HEK293 (cell line): ENCODE measurements around the gene OR8B12.

Source experiments
- CTCF ChIA-PET: fragments of 350-600 bp; formaldehyde crosslinking; extraction: SDS; loops from one replicate; lab custom pipeline; 2021; ENCODE audit warnings: antibody characterized with exemption; lab: Yijun Ruan, JAX
- POLR2A ChIA-PET: fragments of 300-600 bp; formaldehyde crosslinking; extraction: SDS; loops from one replicate; lab custom pipeline; 2020; ENCODE audit warnings: antibody characterized with exemption, inconsistent platforms; lab: Yijun Ruan, JAX
- H3K27ac ChIP-seq: fragments of 200-500 bp; sonication (Bioruptor generic); 2 replicates; pipeline ENCODE4 v1.5.1; 2014; ENCODE audit warnings: low read depth, low read length, control low read depth, inconsistent platforms; ENCODE audit errors: extremely low read depth
- H3K36me3 ChIP-seq, 2 experiments: fragments of 200-500 bp in 1 of 2; sonication (Bioruptor generic) in 1 of 2; 1 replicate in 1 of 2; 2 replicates in 1 of 2; pipeline ENCODE4 v1.5.1; 2014 to 2017; ENCODE audit warnings: inconsistent platforms in 2 of 2, low read length in 2 of 2; ENCODE audit not compliant: control insufficient read depth in 2 of 2, insufficient read depth in 1 of 2
- H3K4me1 ChIP-seq: fragments of 200-500 bp; sonication (Bioruptor generic); 2 replicates; pipeline ENCODE4 v1.5.1; 2014; ENCODE audit warnings: mild to moderate bottlenecking, low read length, inconsistent platforms; ENCODE audit not compliant: control insufficient read depth, insufficient read depth
- H3K4me3 ChIP-seq: 2 replicates; pipeline ENCODE4 v1.5.1; 2011; ENCODE audit warnings: low read depth, mild to moderate bottlenecking, control low read depth, low read length, moderate library complexity
- H3K9me3 ChIP-seq: fragments of 200-500 bp; sonication (Bioruptor generic); 2 replicates; pipeline ENCODE4 v1.5.1; 2014; ENCODE audit warnings: low read depth, low read length, inconsistent platforms; ENCODE audit not compliant: control insufficient read depth, insufficient read depth
- IKZF3 ChIP-seq: fragments of 450-650 bp; IDR thresholded peaks from 2 replicates; pipeline ENCODE4 v1.5.0; 2018; ENCODE audit warnings: missing biosample characterization, mild to moderate bottlenecking, missing genetic modification characterization, moderate library complexity
- MEIS1 ChIP-seq: sonication (generic); formaldehyde crosslinking; IDR thresholded peaks from 2 replicates; pipeline ENCODE4 v1.8.1; 2022; ENCODE audit warnings: missing genetic modification reagents, mild to moderate bottlenecking, borderline replicate concordance
- MZF1 ChIP-seq: fragments of 450-650 bp; formaldehyde crosslinking; IDR thresholded peaks from 2 replicates; pipeline ENCODE4 v1.5.1; 2017; ENCODE audit warnings: missing biosample characterization, missing genetic modification characterization, borderline replicate concordance
- ZEB2 ChIP-seq: fragments of 450-650 bp; formaldehyde crosslinking; IDR thresholded peaks from 2 replicates; pipeline ENCODE4 v1.5.1; 2016; ENCODE audit warnings: missing biosample characterization, missing genetic modification characterization
- ZNF132 ChIP-seq: fragments of 450-650 bp; formaldehyde crosslinking; IDR thresholded peaks from 2 replicates; pipeline ENCODE4 v1.5.1; 2017; ENCODE audit warnings: missing biosample characterization, missing genetic modification characterization, borderline replicate concordance
- ZNF138 ChIP-seq: fragments of 450-650 bp; formaldehyde crosslinking; IDR thresholded peaks from 2 replicates; pipeline ENCODE4 v1.5.1; 2016; ENCODE audit warnings: missing biosample characterization, missing genetic modification characterization, borderline replicate concordance
- ZNF2 ChIP-seq: fragments of 450-650 bp; formaldehyde crosslinking; IDR thresholded peaks from 2 replicates; pipeline ENCODE4 v1.5.1; 2016; ENCODE audit warnings: missing biosample characterization, missing genetic modification characterization
- ZNF223 ChIP-seq: fragments of 450-650 bp; formaldehyde crosslinking; IDR thresholded peaks from 2 replicates; pipeline ENCODE4 v1.5.1; 2016; ENCODE audit warnings: missing biosample characterization, missing genetic modification characterization
- ZNF580 ChIP-seq: fragments of 450-650 bp; formaldehyde crosslinking; IDR thresholded peaks from 2 replicates; pipeline ENCODE4 v1.5.1; 2016; ENCODE audit warnings: missing biosample characterization, missing genetic modification characterization
- ZNF768 ChIP-seq: fragments of 450-650 bp; formaldehyde crosslinking; IDR thresholded peaks from 2 replicates; pipeline ENCODE4 v1.5.1; 2018; ENCODE audit warnings: missing biosample characterization, mild to moderate bottlenecking, missing genetic modification characterization
- ZNF785 ChIP-seq: fragments of 450-650 bp; formaldehyde crosslinking; IDR thresholded peaks from 2 replicates; pipeline ENCODE4 v1.5.1; 2016; ENCODE audit warnings: missing biosample characterization, missing genetic modification characterization
- ZNF843 ChIP-seq: fragments of 450-650 bp; formaldehyde crosslinking; IDR thresholded peaks from 2 replicates; pipeline ENCODE4 v1.5.1; 2016; ENCODE audit warnings: missing biosample characterization, missing genetic modification characterization
- ZSCAN16 ChIP-seq: fragments of 450-650 bp; formaldehyde crosslinking; IDR thresholded peaks from 2 replicates; pipeline ENCODE4 v1.5.1; 2016; ENCODE audit warnings: missing biosample characterization, missing genetic modification characterization
- ZSCAN23 ChIP-seq: fragments of 450-650 bp; formaldehyde crosslinking; IDR thresholded peaks from 2 replicates; pipeline ENCODE4 v1.5.1; 2016; ENCODE audit warnings: missing biosample characterization, missing genetic modification characterization
- TF ChIP-seq, protein P1 (sequence below): fragments of 450-650 bp; formaldehyde crosslinking; IDR thresholded peaks from 2 replicates; pipeline ENCODE4 v1.5.1; 2016; ENCODE audit warnings: missing biosample characterization, missing genetic modification characterization, borderline replicate concordance
- TF ChIP-seq, protein P2 (sequence below): fragments of 450-650 bp; formaldehyde crosslinking; IDR thresholded peaks from 2 replicates; pipeline ENCODE4 v1.5.1; 2016; ENCODE audit warnings: missing biosample characterization, missing genetic modification characterization
- TF ChIP-seq, protein P3 (sequence below): fragments of 450-650 bp; formaldehyde crosslinking; IDR thresholded peaks from 2 replicates; pipeline ENCODE4 v1.5.1; 2016; ENCODE audit warnings: missing biosample characterization, missing genetic modification characterization, borderline replicate concordance

OR8B12 gene

DNA sequence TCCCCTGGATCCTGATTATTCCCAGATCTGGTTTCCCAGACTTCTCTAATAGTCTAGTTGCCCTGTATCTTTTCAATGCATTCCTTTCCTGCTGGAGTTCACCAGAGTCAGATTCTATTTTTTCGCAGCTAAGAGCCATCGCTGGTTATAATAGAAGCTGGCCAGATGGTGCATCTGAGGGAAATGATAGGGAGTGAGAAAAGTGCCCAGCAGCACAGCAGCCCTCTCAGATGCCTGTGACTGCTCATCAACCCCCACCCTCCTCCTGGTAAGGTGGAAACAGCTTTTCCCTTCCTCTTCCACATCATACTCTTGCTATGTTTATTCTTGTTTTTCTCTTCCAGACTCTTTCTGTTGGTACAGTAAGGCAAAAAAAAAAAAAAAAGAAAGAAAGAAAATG lies 39.1 kb upstream of the OR8B12 start:
- POLR2A ChIA-PET = no interaction called here
- Histone ChIP-seq H3K36me3 (no peaks in the 10 kb centered on the region), H3K4me1 (no peaks in the 10 kb centered on the region), H3K27ac (no peak overlapping the region), H3K4me3 (no peak overlapping the region), H3K9me3 (no peaks in the 10 kb centered on the region)
- CTCF ChIA-PET = interaction anchor here (0.5 to 1.3 kb wide), 3 partner anchors 22 to 180 kb away, joined by 3 to 7 read pairs (median 3); no protein-coding TSS in a partner anchor
- no peak for TF ChIP-seq ZNF138 (tag by site-specific recombination)

DNA sequence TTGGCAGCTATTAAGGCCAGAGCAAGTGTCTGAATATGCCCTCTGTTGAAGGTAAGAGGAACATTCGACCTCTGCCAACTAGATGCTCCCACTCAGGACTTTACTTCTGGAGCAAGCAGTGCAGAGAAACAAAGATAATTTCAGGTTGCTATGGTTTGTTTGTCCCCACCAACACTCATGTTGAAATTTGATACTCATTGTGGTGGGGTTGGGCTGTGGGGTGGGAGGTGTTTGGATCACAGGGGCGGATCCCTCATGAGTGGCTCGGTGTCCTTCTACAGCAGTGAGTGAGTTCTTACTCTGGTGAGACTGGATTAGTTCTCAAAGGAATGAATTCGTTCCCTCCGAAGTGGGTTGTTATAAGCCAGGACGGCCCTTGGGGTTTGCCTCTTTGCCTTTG lies 38.4 kb upstream of the OR8B12 start:
- POLR2A ChIA-PET = no interaction called here
- H3K4me1 ChIP-seq = no peaks in the 10 kb centered on the region
- H3K27ac ChIP-seq = no peak overlapping the region
- TF ChIP-seq ZSCAN16 = 0 out of 2 replicates have a peak, but pooled peaks have one; percentile 23
- TF ChIP-seq ZNF132 (tag by site-specific recombination) = no peak
- H3K9me3 ChIP-seq = no peaks in the 10 kb centered on the region
- H3K4me3 ChIP-seq = no peak overlapping the region
- CTCF ChIA-PET = interaction anchor here (0.5 to 1.3 kb wide), 3 partner anchors 21 to 179 kb away, joined by 3 to 5 read pairs (median 3); no protein-coding TSS in a partner anchor
- H3K36me3 ChIP-seq = no peaks in the 10 kb centered on the region

- no peak for TF ChIP-seq ZSCAN23 (tag by site-specific recombination)
- TF ChIP-seq MZF1 (tag by site-specific recombination) = no peak
- TF ChIP-seq, protein P1, sequence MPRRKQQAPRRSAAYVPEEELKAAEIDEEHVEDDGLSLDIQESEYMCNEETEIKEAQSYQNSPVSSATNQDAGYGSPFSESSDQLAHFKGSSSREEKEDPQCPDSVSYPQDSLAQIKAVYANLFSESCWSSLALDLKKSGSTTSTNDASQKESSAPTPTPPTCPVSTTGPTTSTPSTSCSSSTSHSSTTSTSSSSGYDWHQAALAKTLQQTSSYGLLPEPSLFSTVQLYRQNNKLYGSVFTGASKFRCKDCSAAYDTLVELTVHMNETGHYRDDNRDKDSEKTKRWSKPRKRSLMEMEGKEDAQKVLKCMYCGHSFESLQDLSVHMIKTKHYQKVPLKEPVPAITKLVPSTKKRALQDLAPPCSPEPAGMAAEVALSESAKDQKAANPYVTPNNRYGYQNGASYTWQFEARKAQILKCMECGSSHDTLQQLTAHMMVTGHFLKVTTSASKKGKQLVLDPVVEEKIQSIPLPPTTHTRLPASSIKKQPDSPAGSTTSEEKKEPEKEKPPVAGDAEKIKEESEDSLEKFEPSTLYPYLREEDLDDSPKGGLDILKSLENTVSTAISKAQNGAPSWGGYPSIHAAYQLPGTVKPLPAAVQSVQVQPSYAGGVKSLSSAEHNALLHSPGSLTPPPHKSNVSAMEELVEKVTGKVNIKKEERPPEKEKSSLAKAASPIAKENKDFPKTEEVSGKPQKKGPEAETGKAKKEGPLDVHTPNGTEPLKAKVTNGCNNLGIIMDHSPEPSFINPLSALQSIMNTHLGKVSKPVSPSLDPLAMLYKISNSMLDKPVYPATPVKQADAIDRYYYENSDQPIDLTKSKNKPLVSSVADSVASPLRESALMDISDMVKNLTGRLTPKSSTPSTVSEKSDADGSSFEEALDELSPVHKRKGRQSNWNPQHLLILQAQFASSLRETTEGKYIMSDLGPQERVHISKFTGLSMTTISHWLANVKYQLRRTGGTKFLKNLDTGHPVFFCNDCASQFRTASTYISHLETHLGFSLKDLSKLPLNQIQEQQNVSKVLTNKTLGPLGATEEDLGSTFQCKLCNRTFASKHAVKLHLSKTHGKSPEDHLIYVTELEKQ (tag by site-specific recombination) = no peak
- no peak for TF ChIP-seq IKZF3 (tag by site-specific recombination)
- TF ChIP-seq, protein P2, sequence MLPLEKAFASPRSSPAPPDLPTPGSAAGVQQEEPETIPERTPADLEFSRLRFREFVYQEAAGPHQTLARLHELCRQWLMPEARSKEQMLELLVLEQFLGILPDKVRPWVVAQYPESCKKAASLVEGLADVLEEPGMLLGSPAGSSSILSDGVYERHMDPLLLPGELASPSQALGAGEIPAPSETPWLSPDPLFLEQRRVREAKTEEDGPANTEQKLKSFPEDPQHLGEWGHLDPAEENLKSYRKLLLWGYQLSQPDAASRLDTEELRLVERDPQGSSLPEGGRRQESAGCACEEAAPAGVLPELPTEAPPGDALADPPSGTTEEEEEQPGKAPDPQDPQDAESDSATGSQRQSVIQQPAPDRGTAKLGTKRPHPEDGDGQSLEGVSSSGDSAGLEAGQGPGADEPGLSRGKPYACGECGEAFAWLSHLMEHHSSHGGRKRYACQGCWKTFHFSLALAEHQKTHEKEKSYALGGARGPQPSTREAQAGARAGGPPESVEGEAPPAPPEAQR (tag by site-specific recombination) = no peak
- no peak for TF ChIP-seq ZNF223
- no peak for TF ChIP-seq ZNF2 (tag by site-specific recombination)
- no peak for TF ChIP-seq MEIS1
- no peak for TF ChIP-seq ZNF768
- TF ChIP-seq ZSCAN16 = no peak
- no peak for TF ChIP-seq ZNF785 (tag by site-specific recombination)
- no peak for TF ChIP-seq ZNF580 (tag by site-specific recombination)
- no peak for TF ChIP-seq ZEB2 (tag by site-specific recombination)
- TF ChIP-seq, protein P3, sequence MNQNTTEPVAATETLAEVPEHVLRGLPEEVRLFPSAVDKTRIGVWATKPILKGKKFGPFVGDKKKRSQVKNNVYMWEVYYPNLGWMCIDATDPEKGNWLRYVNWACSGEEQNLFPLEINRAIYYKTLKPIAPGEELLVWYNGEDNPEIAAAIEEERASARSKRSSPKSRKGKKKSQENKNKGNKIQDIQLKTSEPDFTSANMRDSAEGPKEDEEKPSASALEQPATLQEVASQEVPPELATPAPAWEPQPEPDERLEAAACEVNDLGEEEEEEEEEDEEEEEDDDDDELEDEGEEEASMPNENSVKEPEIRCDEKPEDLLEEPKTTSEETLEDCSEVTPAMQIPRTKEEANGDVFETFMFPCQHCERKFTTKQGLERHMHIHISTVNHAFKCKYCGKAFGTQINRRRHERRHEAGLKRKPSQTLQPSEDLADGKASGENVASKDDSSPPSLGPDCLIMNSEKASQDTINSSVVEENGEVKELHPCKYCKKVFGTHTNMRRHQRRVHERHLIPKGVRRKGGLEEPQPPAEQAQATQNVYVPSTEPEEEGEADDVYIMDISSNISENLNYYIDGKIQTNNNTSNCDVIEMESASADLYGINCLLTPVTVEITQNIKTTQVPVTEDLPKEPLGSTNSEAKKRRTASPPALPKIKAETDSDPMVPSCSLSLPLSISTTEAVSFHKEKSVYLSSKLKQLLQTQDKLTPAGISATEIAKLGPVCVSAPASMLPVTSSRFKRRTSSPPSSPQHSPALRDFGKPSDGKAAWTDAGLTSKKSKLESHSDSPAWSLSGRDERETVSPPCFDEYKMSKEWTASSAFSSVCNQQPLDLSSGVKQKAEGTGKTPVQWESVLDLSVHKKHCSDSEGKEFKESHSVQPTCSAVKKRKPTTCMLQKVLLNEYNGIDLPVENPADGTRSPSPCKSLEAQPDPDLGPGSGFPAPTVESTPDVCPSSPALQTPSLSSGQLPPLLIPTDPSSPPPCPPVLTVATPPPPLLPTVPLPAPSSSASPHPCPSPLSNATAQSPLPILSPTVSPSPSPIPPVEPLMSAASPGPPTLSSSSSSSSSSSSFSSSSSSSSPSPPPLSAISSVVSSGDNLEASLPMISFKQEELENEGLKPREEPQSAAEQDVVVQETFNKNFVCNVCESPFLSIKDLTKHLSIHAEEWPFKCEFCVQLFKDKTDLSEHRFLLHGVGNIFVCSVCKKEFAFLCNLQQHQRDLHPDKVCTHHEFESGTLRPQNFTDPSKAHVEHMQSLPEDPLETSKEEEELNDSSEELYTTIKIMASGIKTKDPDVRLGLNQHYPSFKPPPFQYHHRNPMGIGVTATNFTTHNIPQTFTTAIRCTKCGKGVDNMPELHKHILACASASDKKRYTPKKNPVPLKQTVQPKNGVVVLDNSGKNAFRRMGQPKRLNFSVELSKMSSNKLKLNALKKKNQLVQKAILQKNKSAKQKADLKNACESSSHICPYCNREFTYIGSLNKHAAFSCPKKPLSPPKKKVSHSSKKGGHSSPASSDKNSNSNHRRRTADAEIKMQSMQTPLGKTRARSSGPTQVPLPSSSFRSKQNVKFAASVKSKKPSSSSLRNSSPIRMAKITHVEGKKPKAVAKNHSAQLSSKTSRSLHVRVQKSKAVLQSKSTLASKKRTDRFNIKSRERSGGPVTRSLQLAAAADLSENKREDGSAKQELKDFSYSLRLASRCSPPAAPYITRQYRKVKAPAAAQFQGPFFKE (tag by site-specific recombination) = no peak
- TF ChIP-seq ZNF843 (tag by site-specific recombination) = no peak
- TF ChIP-seq, all 188 proteins: peak for 0
- Histone ChIP-seq H3K27ac (no peak overlapping the region), H3K9me3 (no peaks in the 10 kb centered on the region), H3K36me3 (no peaks in the 10 kb centered on the region), H3K4me3 (no peak overlapping the region), H3K4me1 (no peaks in the 10 kb centered on the region)
- CTCF ChIA-PET = interaction anchor here (1.3 kb wide), 1 partner anchor 509 kb away, joined by 7 read pairs; no protein-coding TSS in a partner anchor
- POLR2A ChIA-PET = no interaction called here
Observed at GRCh38 chr11:124578761-124579160, 35.3 kb upstream of the OR8B12 start.
